Activated T-helper 9 cell treated with anti-CD3 and anti-CD28 coated beads, Interleukin-2, amount 50 U/mL, for 16 hours (primary cell): ENCODE measurements around the gene IGSF3.
"Not testable (repeated sequence)": the region's sequence is repeated elsewhere in the genome, so short reads cannot be mapped to it uniquely, and the experiment has no call there.

Experiments
- DNase-seq: peaks from one replicate; pipeline ENCODE4 v3.0.0-alpha.2; 2020; ENCODE audit warnings: low read depth

IGSF3 gene

DNA sequence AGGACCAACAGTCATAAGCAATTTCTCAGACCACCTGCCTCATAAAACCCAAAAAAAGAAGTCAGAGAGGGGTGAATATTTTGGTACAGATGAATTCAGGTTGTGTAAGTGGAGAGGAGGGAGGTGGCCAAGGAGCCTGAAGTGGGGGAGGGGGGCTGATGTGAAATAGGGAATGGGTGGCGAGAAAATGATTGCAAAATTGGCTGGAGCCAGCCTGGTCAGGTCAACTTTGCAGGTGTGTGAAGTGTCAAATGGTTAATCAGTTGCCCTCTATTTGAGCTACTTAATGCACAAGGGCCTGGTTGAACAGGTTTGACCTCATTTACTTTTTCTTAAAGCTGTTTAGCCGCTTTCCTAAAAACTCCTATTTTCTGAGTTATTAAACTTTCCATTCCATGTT lies 38.1 kb downstream of the IGSF3 start:
- not testable (repeated sequence) for DNase-seq

DNA sequence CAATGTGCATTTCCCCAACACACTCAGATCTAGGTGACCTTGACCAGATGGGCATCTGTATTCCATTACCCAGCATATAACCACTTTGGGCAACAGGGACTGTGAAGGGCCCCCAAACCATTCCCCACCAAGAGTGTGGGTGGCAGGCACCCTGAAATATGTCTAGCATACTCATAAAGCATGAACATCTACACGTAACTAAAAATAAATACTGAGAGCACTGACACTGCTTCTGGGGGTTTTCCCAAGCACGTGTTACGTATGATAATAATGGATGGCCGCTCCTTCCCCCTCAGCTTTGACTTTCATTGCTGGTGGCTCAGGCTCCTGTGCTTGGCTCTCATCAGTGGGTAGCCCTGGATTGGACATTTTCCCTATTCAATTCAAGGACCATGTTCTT lies 39.1 kb downstream of the IGSF3 start:
- DNase-seq: no peak

GRCh38 chr1:116627357-116627756 lies 40.2 kb downstream of the IGSF3 start:
- DNase-seq: not testable (repeated sequence)

- not testable (repeated sequence) for DNase-seq
These were observed 40.6 kb downstream of the IGSF3 start for GRCh38 chr1:116626915-116627314.

DNA sequence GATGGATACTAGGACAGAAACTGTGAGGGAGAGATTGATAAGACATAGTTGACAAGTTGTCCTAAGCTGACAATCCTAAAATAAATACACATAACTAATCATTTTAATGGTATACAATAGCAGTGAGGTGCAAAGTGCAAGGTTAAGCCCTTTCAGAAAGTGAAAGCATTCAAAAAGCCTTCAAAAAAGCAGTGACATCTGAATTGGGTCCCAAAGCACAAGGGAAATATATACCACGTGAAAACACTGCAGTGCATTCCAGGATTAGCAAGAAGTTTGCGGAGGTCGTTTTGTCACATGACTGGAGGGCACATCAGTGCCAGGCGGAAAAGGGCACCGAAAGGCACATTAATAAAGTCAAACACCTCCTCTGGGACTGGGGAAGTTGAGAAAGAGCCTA lies 42.4 kb downstream of the IGSF3 start:
- DNase-seq: not testable (repeated sequence)

DNA sequence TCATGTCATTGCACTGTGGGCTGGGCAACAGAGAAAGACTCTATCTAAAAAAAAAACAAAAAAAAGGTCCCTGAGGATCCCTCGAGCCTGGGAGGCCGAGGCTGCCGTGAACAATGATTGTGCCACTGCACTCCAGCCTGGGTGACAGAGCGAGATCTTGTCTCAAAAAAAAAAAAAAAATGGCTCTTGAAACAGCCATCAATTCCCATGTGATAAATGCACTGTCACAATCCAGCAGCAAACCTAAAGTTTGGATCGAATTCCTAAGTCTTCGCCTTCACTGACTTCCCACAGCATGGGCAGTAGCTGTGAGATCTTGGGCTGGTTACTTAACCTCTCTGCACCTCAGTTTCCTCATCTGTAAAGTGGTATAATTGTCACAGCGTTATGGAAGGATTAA lies 43.5 kb downstream of the IGSF3 start:
- no peak for DNase-seq

- DNase-seq: not testable (repeated sequence)
These were observed 45.0 kb downstream of the IGSF3 start for GRCh38 chr1:116622496-116622895.

GRCh38 chr1:116621756-116622155 lies 45.8 kb downstream of the IGSF3 start:
- DNase-seq: not testable (repeated sequence)

DNA sequence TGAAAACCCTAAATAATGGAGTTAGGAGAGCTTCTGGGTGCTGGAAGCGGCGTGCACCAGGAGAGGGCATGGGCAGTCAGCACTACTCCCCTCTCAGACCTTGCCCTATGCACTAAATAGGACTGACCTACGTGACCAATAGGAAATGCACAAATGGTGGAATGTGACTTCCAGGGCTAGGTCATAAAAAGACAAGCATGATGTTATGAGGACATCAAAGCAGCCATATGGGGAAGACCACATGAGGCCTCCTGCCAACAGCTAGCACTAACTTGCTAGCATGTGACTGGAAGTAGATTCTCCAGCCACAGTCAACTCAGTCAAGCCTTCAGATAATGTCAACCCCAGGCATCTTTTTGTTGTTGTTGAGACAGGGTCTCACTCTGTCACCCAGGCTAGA lies 47.1 kb downstream of the IGSF3 start:
- DNase-seq: not testable (repeated sequence)

GRCh38 chr1:116619106-116619505 lies 48.4 kb downstream of the IGSF3 start:
- DNase-seq: not testable (repeated sequence)

DNA sequence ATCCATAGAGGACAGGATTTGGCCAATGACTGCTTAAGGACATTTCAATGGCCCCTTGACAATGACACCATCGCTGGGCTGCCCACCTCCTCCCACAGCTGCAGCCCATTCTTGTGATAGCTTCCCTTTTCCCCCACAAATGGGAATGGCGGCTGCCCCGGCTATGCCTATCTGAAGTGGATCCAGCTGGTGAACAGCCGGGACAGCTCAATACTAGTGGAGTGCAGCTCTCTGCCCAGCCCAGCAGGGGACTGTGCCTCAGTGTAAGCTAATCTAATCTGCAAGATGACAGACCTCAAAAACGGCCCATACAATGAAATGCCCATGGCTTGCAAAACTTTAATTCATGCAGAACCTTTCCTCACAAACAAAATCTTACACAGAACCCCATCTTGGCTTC lies 49.7 kb downstream of the IGSF3 start:
- not testable (repeated sequence) for DNase-seq

GRCh38 chr1:116613825-116614224 lies 53.7 kb downstream of the IGSF3 start:
- not testable (repeated sequence) for DNase-seq

GRCh38 chr1:116609801-116610371 lies 57.6 kb downstream of the IGSF3 start:
- not testable (repeated sequence) for DNase-seq

- DNase-seq: not testable (repeated sequence)
These were observed 58.7 kb downstream of the IGSF3 start for GRCh38 chr1:116608841-116609240.

- not testable (repeated sequence) for DNase-seq
These were observed 59.4 kb downstream of the IGSF3 start for GRCh38 chr1:116608151-116608550.

DNA sequence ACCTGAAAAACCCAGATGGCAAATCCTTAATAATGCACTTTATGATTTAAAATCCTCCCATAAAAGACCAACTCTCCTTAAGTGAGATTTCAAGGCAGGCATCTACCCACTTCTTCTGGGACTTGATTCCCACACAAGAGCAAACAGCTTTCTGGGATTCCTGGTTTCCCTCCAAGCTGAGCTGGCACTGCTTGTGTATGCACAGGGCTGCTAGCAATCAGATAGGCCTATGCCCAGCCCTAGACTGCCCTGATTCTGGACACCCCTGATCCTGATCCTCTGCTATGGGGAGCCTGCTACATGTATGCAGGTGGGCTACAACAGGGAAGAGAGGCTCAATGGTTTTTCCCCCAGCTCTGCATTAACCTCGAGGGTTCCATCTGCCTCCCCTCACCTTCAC lies 60.1 kb downstream of the IGSF3 start:
- not testable (repeated sequence) for DNase-seq

- DNase-seq: not testable (repeated sequence)
These were observed 61.5 kb downstream of the IGSF3 start for GRCh38 chr1:116606067-116606466.

GRCh38 chr1:116605315-116605714 lies 62.2 kb downstream of the IGSF3 start:
- no peak for DNase-seq

DNA sequence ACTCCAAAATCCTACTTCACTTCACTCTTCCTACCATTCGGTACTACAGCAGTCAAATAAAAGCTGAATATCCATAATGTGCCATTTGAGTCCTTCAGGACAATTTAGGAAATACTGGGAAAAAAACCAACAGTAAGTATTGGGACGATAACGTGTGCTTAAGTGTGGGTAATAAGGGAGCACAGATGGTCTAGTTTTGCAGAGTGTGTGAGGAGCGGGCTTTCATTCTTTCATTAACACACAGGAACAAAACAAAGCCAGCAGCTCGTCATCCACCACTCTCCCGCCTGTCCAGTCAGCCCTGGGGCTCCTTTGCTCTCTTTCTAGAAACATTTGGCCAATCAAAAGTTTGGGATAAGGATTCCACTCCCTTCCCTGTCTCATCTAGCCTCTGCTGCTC lies 63.1 kb downstream of the IGSF3 start:
- not testable (repeated sequence) for DNase-seq

- DNase-seq: not testable (repeated sequence)
These were observed 63.9 kb downstream of the IGSF3 start for GRCh38 chr1:116603646-116604045.

DNA sequence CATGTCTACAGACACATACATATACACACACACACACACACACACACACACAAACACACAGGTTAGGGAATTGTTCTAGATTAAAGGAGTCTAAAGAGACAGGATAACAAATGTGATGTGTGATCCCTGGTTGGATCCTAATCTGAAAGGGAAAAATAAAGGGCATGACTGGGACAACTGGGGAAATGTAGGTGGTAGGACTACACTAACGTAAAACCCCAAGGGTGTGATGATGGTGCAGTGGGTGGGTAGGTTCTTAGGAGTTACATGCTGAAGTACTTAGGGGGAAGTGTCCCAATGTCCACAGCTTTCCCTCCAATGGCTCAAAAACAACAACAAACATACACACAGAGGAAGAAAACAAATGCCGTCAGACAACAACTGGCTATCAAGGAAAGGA lies 68.2 kb downstream of the IGSF3 start:
- not testable (repeated sequence) for DNase-seq

GRCh38 chr1:116598420-116599036 lies 69.0 kb downstream of the IGSF3 start:
- DNase-seq: not testable (repeated sequence)

GRCh38 chr1:116597388-116597787 lies 70.1 kb downstream of the IGSF3 start:
- DNase-seq: not testable (repeated sequence)
